Spleen (tissue), 11 donors: ENCODE measurements around the gene GTSF1L. TPM values are rescaled to one million over a fixed set of nuclear protein-coding genes. Genes with fewer than 3 reads are reported as not detected.

Source experiments
- DNase-seq: peaks from one replicate; pipeline ENCODE4 v3.0.0-alpha.2; 2020
- H3K27ac ChIP-seq, 8 donors: fragments of 200-600 bp; sonication (generic) in 7 of 8; 1 replicate in 4 of 8; 2 replicates in 4 of 8; pipeline versions ENCODE4 v1.5.0 to v1.8.0; 2016 to 2021; ENCODE audit warnings: inconsistent platforms in 4 of 8, mild to moderate bottlenecking in 4 of 8, moderate library complexity in 1 of 8
- H3K27me3 ChIP-seq, 7 donors: fragments of 200-600 bp; sonication (generic) in 6 of 7; replicated peaks in 1 of 7; 1 replicate in 4 of 7; 2 replicates in 3 of 7; pipeline versions ENCODE4 v1.5.0 to v1.8.0; 2016 to 2021; ENCODE audit warnings: inconsistent platforms in 3 of 7, mild to moderate bottlenecking in 1 of 7
- H3K36me3 ChIP-seq, 6 donors: fragments of 200-600 bp; sonication (generic) in 5 of 6; 1 replicate in 4 of 6; 2 replicates in 2 of 6; pipeline versions ENCODE4 v1.5.0 to v1.8.0; 2016 to 2021; ENCODE audit warnings: inconsistent platforms in 2 of 6
- H3K4me1 ChIP-seq, 6 donors: fragments of 200-600 bp; sonication (generic) in 5 of 6; 1 replicate in 3 of 6; 2 replicates in 3 of 6; pipeline versions ENCODE4 v1.5.0 to v1.8.0; 2016 to 2021; ENCODE audit warnings: inconsistent platforms in 3 of 6
- H3K4me3 ChIP-seq, 8 donors: fragments of 200-600 bp; sonication (generic) in 7 of 8; 1 replicate in 4 of 8; 2 replicates in 4 of 8; pipeline versions ENCODE4 v1.5.0 to v1.8.0; 2016 to 2021; ENCODE audit warnings: inconsistent platforms in 4 of 8, mild to moderate bottlenecking in 4 of 8, moderate library complexity in 2 of 8
- H3K9me3 ChIP-seq, 8 donors: fragments of 200-600 bp; sonication (generic) in 7 of 8; 1 replicate in 4 of 8; 2 replicates in 4 of 8; pipeline versions ENCODE4 v1.5.0 to v1.8.0; 2016 to 2021; ENCODE audit warnings: inconsistent platforms in 4 of 8
- POLR2A ChIP-seq, 3 donors: fragments of 450-650 bp; IDR thresholded peaks; one replicate each; pipeline ENCODE4 v1.5.1; 2017; ENCODE audit warnings: antibody characterized with exemption in 3 of 3, mild to moderate bottlenecking in 1 of 3
- POLR2AphosphoS5 ChIP-seq, 3 donors: sonication (generic); formaldehyde crosslinking; IDR thresholded peaks; one replicate each; pipeline ENCODE4 v1.5.1; 2017; ENCODE audit warnings: antibody characterized with exemption in 3 of 3
- WGBS, 5 donors: extraction: QIAGEN DNeasy Blood & Tissue Kit in 3 of 5; methylation state at CpG; one replicate each; pipeline versions ENCODE4 v1.1.5 to v1.1.7; 2013 to 2018; 5-methylcytosine and 5-hydroxymethylcytosine counted together
- intact Hi-C: fragments of 100-400 bp; cut with DNase I; formaldehyde crosslinking; loops from one replicate; pipeline ENCODE4 v1.15.0; 2023; ENCODE audit warnings: low total_unique reads
- polyA plus RNA-seq, 3 donors: library from polyadenylated mRNA; stranded (reverse); fragments of 200-250 nt; gene quantifications; one replicate each; pipeline ENCODE4 v1.2.1, GENCODE V29; 2013
- total RNA-seq, 7 donors: library from RNA; depleted of rRNA in 3 of 7; stranded (reverse); fragments of >200 nt in 3 of 7; fragmentation: NEBNext Ultra II Directional in 4 of 7; extraction: Animal tissue kit (Norgen Biotek cat#: 25700) in 4 of 7; gene quantifications; one replicate each; pipeline versions ENCODE4 v1.1.0 to v1.2.1, GENCODE V29; 2016 to 2021
- TF ChIP-seq, protein P1 (sequence below), 11 experiments: fragments of 200-600 bp in 7 of 11; fragments of 450-650 bp in 4 of 11; sonication (generic) in 4 of 11; IDR thresholded peaks in 8 of 11; conservative IDR thresholded peaks in 3 of 11; 1 replicate in 7 of 11; 2 replicates in 4 of 11; pipeline versions ENCODE4 v1.4.0 to v1.8.0; 2016 to 2021; ENCODE audit warnings: antibody characterized with exemption in 11 of 11, inconsistent platforms in 4 of 11, mild to moderate bottlenecking in 1 of 11
- donor health status: healthy with polysubstance abuse.
- donor health status: DM: no; HTN: no; CAD: no; lungs with moderate emphysema.
- donor health status: DM: no; HTN: no; CAD: no.
- donor health status: Bipolar disorder and iron deficiency.
- donor health status: healthy.
- donor health status: DM: no; HTN: no; CAD: no.
- donor health status: DM: yes; HTN: yes; CAD: no.

The GTSF1L gene
- total and polyA plus RNA-seq, 10 donors = 0.40 to 3.0 (median 0.90) TPM; not detected in 5

DNA sequence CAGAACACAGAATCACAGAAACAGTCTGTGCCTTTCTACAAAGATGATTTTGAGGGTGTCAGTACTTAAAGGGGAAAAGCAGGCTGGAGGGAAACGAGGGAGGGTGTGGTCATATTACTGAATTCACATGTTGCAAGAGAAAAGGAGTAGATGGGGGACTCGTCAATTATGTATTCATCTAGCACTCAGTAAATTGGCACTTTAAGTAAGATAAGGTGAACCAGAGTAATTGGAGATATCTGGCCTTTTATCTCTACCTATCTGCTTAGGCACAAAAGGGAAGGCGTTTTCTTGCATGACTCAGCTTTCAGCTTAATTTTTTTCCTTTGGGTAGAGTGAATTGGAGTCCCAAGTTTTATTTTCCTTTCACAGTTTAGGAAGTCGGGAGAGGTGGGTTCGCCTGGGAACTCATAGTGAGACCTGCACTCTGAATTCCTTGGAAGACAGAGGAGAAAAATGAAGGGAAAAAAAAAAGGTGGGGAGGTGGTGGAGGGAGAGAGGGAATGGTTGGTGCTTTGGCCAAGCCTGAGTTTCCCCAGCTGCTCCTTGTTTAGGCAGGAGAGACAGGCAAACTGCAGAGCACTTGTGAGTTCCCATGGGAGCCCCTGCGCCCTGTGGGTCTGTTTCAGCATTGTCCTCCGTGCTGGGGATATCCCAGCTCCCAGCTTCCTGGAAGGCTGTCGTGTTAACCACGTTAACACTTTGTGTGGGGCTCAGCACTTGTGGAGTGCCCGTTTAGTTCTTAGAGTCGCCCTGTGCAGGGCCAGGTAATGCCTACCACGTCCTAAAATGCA, 19.7 kb upstream of the GTSF1L start:
- DNase-seq = no peak
- no peaks in the 10 kb centered on the region for H3K9me3 ChIP-seq
- no peak overlapping the region for H3K4me3 ChIP-seq
- TF ChIP-seq, protein P1, sequence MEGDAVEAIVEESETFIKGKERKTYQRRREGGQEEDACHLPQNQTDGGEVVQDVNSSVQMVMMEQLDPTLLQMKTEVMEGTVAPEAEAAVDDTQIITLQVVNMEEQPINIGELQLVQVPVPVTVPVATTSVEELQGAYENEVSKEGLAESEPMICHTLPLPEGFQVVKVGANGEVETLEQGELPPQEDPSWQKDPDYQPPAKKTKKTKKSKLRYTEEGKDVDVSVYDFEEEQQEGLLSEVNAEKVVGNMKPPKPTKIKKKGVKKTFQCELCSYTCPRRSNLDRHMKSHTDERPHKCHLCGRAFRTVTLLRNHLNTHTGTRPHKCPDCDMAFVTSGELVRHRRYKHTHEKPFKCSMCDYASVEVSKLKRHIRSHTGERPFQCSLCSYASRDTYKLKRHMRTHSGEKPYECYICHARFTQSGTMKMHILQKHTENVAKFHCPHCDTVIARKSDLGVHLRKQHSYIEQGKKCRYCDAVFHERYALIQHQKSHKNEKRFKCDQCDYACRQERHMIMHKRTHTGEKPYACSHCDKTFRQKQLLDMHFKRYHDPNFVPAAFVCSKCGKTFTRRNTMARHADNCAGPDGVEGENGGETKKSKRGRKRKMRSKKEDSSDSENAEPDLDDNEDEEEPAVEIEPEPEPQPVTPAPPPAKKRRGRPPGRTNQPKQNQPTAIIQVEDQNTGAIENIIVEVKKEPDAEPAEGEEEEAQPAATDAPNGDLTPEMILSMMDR (IDR thresholded peaks at IDR 0.05 in 8 of 11, conservative IDR thresholded peaks at IDR 0.05 in 3 of 11) = no peak
- TF ChIP-seq POLR2AphosphoS5 (IDR thresholded peaks at IDR 0.05) = no peak
- no peak for TF ChIP-seq POLR2A (IDR thresholded peaks at IDR 0.05)
- H3K27me3 ChIP-seq = peaks cover 0 to 64% (median 14%) of the 10 kb centered on the region in 7 donors
- no peaks in the 10 kb centered on the region for H3K36me3 ChIP-seq
- intact Hi-C loops = no loop called here
- peaks cover 4 to 59% (median 28%) of the 10 kb centered on the region in 6 donors for H3K4me1 ChIP-seq
- H3K27ac ChIP-seq = peak overlapping the region in 4 of 8 donors; percentile 32 to 72 (median 42)
- WGBS, 5 donors = 42 to 59% (median 54%) methylated on average over 12 of the region's 12 CpGs

DNA sequence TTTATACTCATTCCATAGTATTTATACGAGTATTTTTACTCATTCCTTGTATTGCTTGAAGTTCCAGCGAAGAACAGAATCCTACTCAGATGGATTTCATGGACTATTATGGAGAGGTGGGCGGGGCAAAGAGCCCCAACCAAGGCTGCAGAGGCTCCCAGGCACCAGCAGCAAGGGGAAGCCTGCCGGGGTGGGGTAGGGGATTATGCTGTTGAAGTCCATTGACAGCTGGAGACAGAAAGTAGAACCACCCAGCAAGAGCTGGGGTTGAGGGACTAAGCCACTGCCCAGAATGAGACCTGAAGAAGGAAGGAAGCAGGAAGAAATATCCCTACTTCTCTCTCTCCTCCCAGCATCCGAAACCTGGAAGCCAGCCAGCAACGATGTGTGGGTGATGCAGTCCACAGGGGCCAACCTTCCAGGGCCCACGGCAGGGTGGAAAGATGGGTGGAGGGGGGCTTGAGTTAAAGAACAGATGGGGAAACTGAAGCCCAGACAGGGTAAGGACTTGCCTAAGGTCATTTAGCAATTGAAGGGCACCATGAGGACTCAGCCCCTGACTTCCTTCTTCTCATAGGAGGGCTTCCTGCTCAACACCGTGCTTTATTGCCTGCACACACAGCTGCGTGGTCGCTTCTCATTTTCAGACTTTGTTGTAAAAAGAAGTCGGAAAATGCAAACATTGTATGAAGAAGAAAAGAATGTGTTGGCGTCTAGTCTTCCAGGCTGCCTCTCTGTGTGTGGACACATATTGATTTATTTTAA, 18.3 kb upstream of the GTSF1L start:
- DNase-seq = no peak
- Histone ChIP-seq H3K4me1 (peaks cover 4 to 45% (median 21%) of the 10 kb centered on the region in 6 donors), H3K36me3 (no peaks in the 10 kb centered on the region), H3K27ac (peak overlapping the region in 4 of 8 donors; percentile 28 to 72 (median 48)), H3K27me3 (peaks cover 0 to 57% (median 12%) of the 10 kb centered on the region in 7 donors), H3K4me3 (peak overlapping the region in 1 of 8 donors; percentile 6), H3K9me3 (no peaks in the 10 kb centered on the region)
- 36 to 50% (median 39%) methylated on average over 12 of the region's 12 CpGs for WGBS, 5 donors
- intact Hi-C loops = no loop called here
- TF ChIP-seq POLR2A (IDR thresholded peaks at IDR 0.05) (no peak), POLR2AphosphoS5 (IDR thresholded peaks at IDR 0.05) (no peak)
- TF ChIP-seq, protein P1 (IDR thresholded peaks at IDR 0.05 in 8 of 11, conservative IDR thresholded peaks at IDR 0.05 in 3 of 11) = no peak

DNA sequence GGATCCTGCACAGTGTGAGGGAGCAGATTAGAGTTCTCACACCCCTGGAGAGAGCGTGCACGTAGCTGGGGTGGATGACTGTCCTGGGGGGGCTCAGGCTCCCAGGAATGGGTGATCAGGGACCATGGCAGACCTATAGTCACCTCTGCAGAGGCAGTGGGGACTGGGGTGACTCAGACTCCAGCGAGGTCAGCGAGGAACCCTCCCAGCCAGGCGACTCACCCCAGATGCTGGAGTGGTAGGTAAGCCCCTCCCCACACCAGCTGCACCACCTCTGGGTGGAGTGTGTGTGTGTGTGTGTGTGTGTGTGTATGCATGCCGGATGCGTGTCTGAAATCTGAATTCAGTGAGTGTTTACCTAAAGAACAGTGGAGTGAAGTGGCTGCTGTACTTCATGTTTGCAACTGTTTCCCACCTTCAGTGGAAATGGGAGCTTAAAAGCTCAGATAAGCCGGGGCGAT, 17.4 kb upstream of the GTSF1L start:
- Histone ChIP-seq H3K27me3 (peaks cover 0 to 48% (median 3%) of the 10 kb centered on the region in 7 donors), H3K4me1 (peaks cover 0 to 35% (median 12%) of the 10 kb centered on the region in 6 donors), H3K9me3 (no peaks in the 10 kb centered on the region), H3K27ac (no peak overlapping the region), H3K36me3 (no peaks in the 10 kb centered on the region), H3K4me3 (no peak overlapping the region)
- DNase-seq = no peak
- intact Hi-C loops = no loop called here
- 80 to 97% (median 84%) methylated on average over 6 to 9 of the region's 9 CpGs for WGBS, 5 donors
- TF ChIP-seq, protein P1 (IDR thresholded peaks at IDR 0.05 in 8 of 11, conservative IDR thresholded peaks at IDR 0.05 in 3 of 11) = no peak
- no peak for TF ChIP-seq POLR2AphosphoS5 (IDR thresholded peaks at IDR 0.05)
- no peak for TF ChIP-seq POLR2A (IDR thresholded peaks at IDR 0.05)
